ENCODE data around the gene METTL8. TPM values are rescaled to one million over a fixed set of nuclear protein-coding genes. Genes with fewer than 3 reads are reported as not detected.
"Not testable (repeated sequence)": the region's sequence is repeated elsewhere in the genome, so short reads cannot be mapped to it uniquely, and the experiment has no call there.

The METTL8 gene
- total RNA-seq, 1 donor from 2014 or later: 27.1 TPM

DNA sequence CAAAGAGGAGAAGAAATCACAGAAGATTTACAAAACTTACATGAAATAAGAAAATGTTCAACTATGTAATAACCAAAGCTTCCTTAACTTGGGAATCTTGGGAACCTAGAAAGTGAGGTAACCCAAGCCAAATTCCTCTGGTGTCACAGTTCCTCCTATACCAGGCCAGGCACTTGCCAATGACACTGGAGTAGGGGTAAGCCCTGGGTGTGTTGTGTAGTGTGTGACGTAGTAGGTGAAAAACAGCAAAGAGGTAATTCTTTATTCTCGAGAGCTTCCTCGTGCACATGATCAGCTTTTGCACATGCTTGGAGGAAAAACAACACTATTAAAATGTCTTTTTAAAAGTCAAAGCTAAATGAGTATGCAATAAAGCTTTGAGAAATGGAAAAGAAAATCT is 118.0 kb downstream of the METTL8 start:
- no peak for DNase-seq (ENCODE audit: low spot score)

GRCh38 chr2:171312182-171312581 is 121.6 kb downstream of the METTL8 start:
- DNase-seq (ENCODE audit: low spot score): not testable (repeated sequence)

DNA sequence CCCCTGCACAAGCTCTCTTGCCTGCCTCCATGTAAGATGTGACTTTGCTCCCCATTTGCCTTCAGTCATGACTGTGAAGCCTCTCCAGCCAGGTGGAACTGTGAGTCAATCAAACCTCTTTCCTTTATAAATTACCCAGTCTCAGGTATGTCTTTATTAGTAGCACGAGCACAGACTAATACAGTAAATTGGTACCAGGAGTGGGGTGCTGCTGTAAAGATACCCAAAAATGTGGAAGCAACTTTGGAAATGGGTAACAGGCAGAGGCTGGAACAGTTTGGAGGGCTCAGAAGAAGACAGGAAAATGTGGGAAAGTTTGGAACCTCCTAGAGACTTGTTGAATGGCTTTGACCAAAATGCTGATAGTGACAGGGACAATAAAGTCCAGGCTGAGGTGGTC is 122.2 kb downstream of the METTL8 start:
- DNase-seq (ENCODE audit: low spot score): not testable (repeated sequence)

DNA sequence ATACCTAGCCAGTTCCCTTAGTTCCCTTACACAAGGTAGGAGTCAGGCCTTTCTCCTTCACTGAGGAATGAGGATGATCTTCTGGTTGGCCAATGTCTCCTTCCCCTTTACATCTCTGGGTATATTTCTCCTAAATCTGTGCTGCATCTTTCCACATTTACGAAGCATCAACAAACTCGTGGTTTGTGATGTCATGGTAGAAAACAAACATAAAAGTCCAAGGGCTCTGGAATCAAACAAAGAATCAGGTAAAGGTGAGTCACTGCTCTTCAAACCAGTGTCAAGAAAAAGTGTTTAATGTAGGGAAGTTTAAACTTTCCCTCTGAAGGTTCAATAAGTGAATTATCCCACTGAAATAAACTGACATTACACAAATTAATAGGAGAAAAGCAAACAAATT is 122.9 kb downstream of the METTL8 start:
- DNase-seq (ENCODE audit: low spot score): no peak

DNA sequence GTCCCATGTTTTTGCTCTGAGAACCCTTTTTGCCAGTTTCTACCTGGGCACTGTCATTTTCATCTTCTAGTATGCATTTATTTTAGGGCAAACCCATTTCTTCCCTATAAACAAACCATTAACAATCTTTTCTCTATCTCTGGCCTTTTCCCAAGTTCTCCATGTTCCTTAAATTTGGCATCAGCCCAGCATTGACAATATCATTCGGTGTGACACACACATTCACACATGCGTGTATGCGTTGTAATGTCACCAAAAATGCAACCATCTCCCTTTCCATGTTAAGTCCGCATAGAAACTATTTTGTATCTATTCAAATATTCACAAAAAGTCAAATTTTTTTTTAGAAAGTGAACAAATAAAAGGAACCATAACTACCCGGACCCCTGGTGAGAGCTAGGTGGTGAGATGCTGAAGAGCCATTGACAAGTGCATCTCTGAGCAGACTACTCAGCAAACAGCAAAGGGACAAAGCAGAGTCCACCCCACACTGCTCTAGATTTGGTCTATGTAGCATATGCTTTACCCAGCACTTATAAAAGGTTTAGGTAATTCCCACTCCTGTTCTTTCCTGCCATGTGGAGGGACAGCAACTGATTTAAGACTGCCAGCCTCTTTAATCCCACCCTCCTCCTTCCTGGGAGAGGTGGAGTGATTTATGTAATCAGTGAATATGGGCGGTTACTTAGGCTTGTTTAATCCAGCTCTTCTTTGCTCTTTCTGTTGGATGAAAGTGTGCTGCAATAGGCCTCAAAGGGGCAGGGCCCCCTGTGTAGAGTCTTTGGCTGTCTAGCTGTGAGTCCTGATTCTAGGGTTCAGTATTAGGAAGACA is 124.1 kb downstream of the METTL8 start:
- DNase-seq (ENCODE audit: low spot score): no peak

- no peak for DNase-seq (ENCODE audit: low spot score)
These were observed 125.3 kb downstream of the METTL8 start for GRCh38 chr2:171308280-171309054.

GRCh38 chr2:171307560-171307959 is 126.2 kb downstream of the METTL8 start:
- no peak for DNase-seq (ENCODE audit: low spot score)

DNA sequence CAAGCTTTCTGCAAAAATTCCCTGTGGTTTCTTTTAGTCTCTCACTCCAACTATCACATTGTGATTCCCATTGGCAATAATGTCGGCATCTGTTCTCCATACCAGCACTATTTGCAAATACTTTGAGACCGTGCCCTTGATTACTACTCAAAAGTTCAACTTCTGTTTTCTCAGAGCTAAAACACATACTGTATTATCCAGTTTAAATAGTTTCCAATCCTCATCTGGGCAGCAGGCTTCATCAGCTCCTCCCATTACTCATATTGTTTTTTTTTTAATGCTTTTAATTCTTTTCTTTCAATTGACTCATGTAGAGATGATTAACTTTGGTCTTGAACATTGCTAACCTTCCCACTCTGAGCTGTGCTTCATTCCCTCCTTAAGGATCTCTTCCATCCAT is 135.8 kb downstream of the METTL8 start:
- no peak for DNase-seq (ENCODE audit: low spot score)

- no peak for DNase-seq (ENCODE audit: low spot score)
These were observed 139.2 kb downstream of the METTL8 start for GRCh38 chr2:171294608-171295007.

DNA sequence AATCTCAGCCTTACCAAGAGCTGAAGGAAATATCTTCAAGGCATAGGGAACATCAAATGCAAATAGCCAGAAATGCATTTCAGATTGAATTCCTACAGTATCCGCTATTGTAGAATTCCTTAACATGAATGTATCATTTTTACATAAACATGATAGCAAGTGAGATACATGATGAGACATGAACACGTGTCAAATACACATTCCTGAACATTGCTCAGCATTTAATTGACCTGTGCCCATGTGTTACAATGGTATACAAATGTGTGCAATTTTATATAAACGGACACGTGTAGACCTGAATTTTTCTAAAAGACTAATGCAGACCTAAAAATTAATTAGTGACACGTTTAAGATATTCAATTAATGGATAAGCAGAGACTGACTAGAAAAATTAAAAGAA is 140.1 kb downstream of the METTL8 start:
- DNase-seq (ENCODE audit: low spot score): no peak

DNA sequence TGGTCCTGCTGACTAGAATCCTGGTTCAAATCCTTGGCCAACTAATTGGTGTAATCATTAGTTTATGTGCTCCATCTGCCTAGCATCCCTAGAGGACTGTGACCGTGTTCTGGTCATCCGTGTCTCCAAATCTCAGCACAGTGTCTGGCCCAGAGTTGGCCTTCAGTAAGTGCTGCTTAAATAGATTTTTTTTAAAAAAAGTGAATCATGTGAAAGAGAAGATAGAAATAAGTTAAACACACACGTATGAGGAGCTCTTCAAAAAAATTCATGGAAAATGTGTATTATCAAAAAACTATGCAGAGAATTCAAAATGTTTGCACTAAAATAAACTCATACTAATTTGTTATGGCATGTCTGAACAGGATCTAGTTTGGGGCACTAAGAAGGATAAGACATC is 143.8 kb downstream of the METTL8 start:
- DNase-seq (ENCODE audit: low spot score): no peak

DNA sequence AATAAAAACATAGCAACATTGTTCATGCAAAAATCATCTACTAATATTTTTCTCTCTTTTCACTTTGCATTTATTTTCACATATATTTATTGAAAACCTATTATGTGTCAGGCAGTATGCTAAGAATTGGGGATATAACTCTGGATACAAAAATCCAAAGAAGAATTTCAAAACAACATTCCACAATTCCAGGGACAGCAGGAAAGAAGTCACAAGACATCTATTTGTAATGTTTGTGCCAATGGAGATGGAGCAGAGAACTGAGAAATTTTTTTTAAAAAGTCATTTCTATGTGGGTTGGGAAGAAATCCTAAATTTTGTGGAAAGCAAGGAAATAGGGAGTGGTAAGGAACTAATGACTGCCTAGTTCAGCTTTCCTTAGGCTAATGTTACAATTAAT is 144.5 kb downstream of the METTL8 start:
- DNase-seq (ENCODE audit: low spot score): no peak

DNA sequence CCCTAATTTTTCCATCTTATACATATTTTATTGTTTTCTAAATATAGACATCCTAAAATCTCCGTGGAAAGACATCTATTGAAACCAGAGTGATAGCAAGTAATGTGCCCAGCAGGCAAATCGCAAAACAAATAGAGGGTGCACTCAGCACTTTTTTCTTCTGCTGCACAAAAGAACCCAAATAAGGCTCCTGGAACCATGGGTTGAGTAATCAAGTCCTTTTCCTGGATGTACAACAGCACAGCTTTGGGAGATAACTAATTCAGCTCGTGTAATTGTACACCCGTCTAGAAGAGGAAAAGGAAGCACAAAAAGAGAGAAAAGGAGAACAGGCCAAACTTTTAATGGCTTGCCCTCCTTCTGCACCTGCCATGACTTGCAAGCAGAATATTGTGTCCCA is 146.2 kb downstream of the METTL8 start:
- DNase-seq (ENCODE audit: low spot score): no peak

DNA sequence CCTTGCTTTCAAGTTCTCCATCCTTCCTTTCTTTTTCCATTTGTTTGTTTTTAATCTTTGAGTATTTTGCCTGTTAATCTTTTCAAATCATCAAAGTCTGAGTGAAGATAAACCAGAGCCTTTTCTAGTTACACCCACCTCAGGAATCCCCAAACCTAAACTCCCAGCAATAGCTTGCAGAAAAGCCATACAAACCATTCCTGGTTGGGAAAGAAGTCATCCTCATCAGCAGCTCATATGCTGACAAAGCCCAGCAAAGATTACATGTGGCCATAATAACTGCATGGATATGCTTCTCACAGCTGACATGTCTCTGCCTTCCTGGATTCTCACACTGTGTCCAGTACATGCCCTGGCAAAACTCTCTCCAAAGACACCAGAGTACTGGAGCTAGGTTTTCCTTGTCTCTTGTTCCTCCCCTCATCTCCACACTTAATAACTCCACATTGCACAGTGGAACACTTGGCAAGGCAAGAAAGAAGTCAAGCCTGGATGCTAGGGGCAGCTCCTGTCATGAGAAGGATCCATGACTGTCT is 146.7 kb downstream of the METTL8 start:
- no peak for DNase-seq (ENCODE audit: low spot score)

DNA sequence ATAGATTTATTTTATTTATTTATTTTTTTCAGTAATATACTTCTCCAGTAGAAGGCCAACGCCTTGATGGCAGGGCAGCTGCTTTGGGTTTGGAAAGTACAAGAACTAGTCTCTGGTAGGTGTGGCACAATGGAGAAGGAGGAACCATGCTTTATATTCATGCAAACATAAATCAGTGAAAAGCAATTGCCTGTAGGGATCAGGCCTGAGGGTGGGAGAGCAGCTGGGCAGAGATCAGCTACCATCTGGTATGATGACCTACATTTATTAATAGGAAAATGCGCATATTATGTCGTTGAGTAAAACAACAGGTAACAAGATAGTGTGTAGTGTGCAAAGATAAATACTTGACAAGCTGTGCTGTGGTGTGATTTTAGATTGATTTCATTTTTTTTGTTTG is 152.7 kb downstream of the METTL8 start:
- no peak for DNase-seq (ENCODE audit: low spot score)

DNA sequence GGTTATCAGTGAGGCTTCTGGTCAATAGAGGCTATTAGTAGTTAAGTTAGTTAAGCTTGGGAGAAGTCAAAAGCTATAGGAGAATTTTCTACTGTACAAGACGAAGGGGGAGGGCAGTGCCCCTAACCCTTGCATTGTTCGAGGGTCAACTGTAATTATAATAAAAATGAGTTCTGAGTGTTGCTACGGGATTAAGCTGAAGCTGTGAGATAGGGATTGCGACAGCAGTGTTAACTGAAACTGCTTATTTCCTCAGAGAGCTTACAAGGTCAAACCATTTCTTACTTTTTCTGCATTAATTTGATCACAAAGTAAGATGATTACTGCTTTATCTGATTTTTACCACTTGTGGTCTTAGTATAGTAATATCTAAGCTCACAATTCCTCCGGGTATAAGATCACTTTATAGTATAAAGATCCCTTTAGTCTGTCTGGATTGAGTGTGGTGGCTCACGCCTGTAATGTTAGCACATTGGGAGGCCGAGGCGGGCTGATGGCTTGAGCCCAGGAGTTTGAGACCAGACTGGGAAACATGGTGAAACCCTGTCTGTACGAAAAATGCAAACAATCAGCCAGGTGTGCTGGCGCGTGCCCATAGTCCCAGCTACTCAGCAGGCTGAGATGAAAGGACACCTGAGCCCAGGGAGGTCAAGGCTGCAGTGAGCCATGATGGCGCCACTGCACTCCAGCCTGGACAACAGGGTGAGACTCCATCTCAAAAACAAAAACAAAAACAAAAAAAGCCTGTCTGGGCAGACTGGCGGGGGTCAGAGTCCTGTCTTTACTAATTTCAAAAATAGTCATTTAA is 153.6 kb downstream of the METTL8 start:
- no peak for DNase-seq (ENCODE audit: low spot score)

DNA sequence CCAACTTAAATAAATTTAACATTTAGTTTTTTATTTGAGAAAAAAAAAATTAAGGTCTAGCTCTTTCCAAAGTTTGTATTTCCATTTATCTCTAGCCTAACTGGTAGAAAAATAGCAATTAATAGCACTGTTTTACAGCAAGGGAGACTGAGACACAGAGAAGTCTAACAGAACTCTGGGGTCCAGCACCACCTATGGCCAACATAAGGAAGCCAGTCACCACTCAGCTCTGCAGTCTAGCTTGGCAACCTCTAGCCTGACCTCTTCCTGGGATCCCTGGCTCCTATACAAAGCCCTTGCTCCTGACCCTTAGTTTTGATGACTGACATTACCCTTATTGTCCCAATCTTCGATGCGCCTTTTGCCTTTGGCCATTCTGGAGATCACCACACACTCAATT is 159.0 kb downstream of the METTL8 start:
- DNase-seq (ENCODE audit: low spot score): no peak

DNA sequence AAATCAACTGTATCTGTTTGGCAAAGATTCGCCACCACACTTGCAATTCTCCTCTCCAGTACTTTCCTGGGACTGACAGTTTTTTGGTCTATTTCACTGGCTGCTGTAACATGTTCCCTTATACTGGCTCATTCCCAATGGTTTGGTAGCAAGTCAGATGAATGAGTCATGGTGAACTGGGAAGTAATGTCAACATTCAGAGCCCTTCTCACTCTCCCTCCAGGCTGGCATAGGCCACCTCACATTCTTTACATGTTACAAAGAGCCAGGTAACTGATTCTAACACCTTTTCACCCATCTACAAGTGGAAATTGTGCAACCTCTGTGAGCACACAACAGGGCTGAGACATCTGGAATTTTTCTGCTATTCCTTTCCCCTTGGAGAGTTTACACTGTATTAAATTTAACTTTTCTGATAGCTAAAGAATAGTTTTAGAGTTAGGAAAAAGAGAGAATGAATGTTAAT is 161.8 kb downstream of the METTL8 start:
- DNase-seq (ENCODE audit: low spot score): no peak

DNA sequence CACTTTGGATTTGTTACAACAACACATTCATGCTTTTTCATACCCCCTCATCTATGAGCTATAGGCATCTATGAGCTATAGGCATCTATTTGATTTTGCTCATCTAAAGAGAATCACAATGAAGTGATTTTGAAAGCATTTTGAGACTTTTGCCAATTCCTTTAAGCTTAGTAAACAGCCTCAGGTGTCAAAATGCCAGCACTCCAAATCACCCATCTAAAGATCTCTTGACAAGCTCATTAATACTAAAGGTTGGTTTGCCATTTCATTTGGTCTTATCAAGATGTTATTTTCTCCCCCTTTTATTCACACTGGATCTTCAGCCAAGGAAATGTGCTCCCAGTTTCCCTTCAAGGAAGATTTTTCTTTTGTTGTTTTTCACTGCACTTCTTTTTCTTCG is 162.4 kb downstream of the METTL8 start:
- no peak for DNase-seq (ENCODE audit: low spot score)

- no peak for DNase-seq (ENCODE audit: low spot score)
These were observed 165.7 kb downstream of the METTL8 start for GRCh38 chr2:171267855-171268629.

Data from mesenteric fat pad (tissue), 1 donor.